K562 (cell line): ENCODE data around the gene MAB21L3. TPM values are rescaled to one million over a fixed set of nuclear protein-coding genes. Genes with fewer than 3 reads are reported as not detected.

ENCODE experiments used
- ATAC-seq: fragments of 200-7000 bp; cut with Tn5 transposase; 3 replicates; pipeline ENCODE4 v1.9.1; 2020; ENCODE audit warnings: moderate library complexity
- BruUV-seq: library from RNA; stranded (reverse); fragments of 400-500 nt; replicated peaks from 2 replicates; lab custom pipeline; 2021; lab: Mats Ljungman, UMichigan
- CTCF ChIA-PET: fragments of 300-600 bp; formaldehyde crosslinking; extraction: SDS; loops from one replicate; lab custom pipeline; 2021; ENCODE audit warnings: low intra/inter-chr PET ratio; lab: Yijun Ruan, JAX
- POLR2A ChIA-PET: fragments of 300-600, 350-650 bp; sonication (Branson Sonifier 250); formaldehyde crosslinking; extraction: SDS; loops from one replicate; lab custom pipeline; 2021; ENCODE audit warnings: antibody characterized with exemption, inconsistent platforms; lab: Yijun Ruan, JAX
- DNase-seq, 4 experiments: peaks; one replicate each; pipeline versions ENCODE4 v3.0.0 to v3.0.0-alpha.2; 2011 to 2018; ENCODE audit warnings: low spot score in 3 of 4, mixed read lengths in 3 of 4; ENCODE audit errors: extremely low read depth in 1 of 4
- FAIRE-seq: peaks from 2 replicates; lab custom pipeline; 2011; peaks lifted over from hg19 to GRCh38; lab: Jason Lieb, UNC
- H2AFZ ChIP-seq: 2 replicates; pipeline ENCODE4 v1.6.0; 2011; ENCODE audit warnings: low read depth, low read length, control low read depth, inconsistent platforms
- H3K27ac ChIP-seq: fragments of 200-600 bp; 3 replicates; pipeline ENCODE4 v1.8.0; 2011; ENCODE audit warnings: low read depth, mild to moderate bottlenecking, control low read depth, inconsistent platforms, low read length, moderate library complexity, mixed read lengths; ENCODE audit errors: extremely low read depth
- H3K27me3 ChIP-seq, 2 experiments: fragments of 300-600 bp in 1 of 2; 2 replicates in 1 of 2; 3 replicates in 1 of 2; pipeline versions ENCODE4 v1.6.0 to v1.8.0; 2011; ENCODE audit warnings: inconsistent platforms in 2 of 2, low read length in 2 of 2, mild to moderate bottlenecking in 1 of 2, mixed read lengths in 1 of 2, moderate library complexity in 1 of 2; ENCODE audit not compliant: control insufficient read depth in 2 of 2, insufficient read depth in 2 of 2
- H3K36me3 ChIP-seq: fragments of 300-600 bp; 3 replicates; pipeline ENCODE4 v1.8.0; 2011; ENCODE audit warnings: mild to moderate bottlenecking, low read length, inconsistent platforms; ENCODE audit not compliant: control insufficient read depth, insufficient read depth
- H3K4me1 ChIP-seq, 2 experiments: fragments of 200-600 bp in 1 of 2; replicated peaks in 1 of 2; 2 replicates in 1 of 2; 3 replicates in 1 of 2; pipeline versions ENCODE4 v1.5.1 to v1.8.0; 2011; ENCODE audit warnings: inconsistent platforms in 2 of 2, low read length in 2 of 2, mild to moderate bottlenecking in 1 of 2, mixed read lengths in 1 of 2, moderate library complexity in 1 of 2; ENCODE audit not compliant: control insufficient read depth in 2 of 2, insufficient read depth in 2 of 2
- H3K4me2 ChIP-seq: 2 replicates; pipeline ENCODE4 v1.6.1; 2011; ENCODE audit warnings: low read length, control low read depth, inconsistent platforms, mixed read lengths; ENCODE audit not compliant: insufficient read depth
- H3K4me3 ChIP-seq: fragments of 200-600 bp; sonication (generic), shearing (Covaris generic); 2 replicates; pipeline ENCODE4 v1.5.1; 2016; ENCODE audit warnings: control low read depth, inconsistent platforms
- H3K79me2 ChIP-seq: fragments of 200-600 bp; 3 replicates; pipeline ENCODE4 v1.8.0; 2011; ENCODE audit warnings: low read length, inconsistent platforms; ENCODE audit not compliant: control insufficient read depth, insufficient read depth
- H3K9ac ChIP-seq, 2 experiments: 2 replicates each; pipeline versions ENCODE4 v1.6.0 to v1.6.1; 2011; ENCODE audit warnings: low read depth in 2 of 2, low read length in 2 of 2, control low read depth in 1 of 2, inconsistent platforms in 1 of 2, mild to moderate bottlenecking in 1 of 2, mixed read lengths in 1 of 2; ENCODE audit not compliant: insufficient read depth in 1 of 2
- H3K9me1 ChIP-seq: one replicate; pipeline ENCODE4 v1.6.0; 2011; ENCODE audit warnings: inconsistent platforms, mild to moderate bottlenecking, low read length, moderate library complexity; ENCODE audit not compliant: control insufficient read depth, insufficient read depth
- H3K9me3 ChIP-seq: replicated peaks from 2 replicates; pipeline ENCODE4 v1.5.1; 2011; ENCODE audit warnings: low read depth, low read length, inconsistent platforms; ENCODE audit not compliant: control insufficient read depth, insufficient read depth
- H4K20me1 ChIP-seq: replicated peaks from 2 replicates; pipeline ENCODE4 v1.6.1; 2011; ENCODE audit warnings: low read length, inconsistent platforms, mixed read lengths; ENCODE audit not compliant: control insufficient read depth, insufficient read depth
- CTCF ChIP-seq, 3 experiments: IDR thresholded peaks in 2 of 3; conservative IDR thresholded peaks in 1 of 3; 2 replicates each; pipeline ENCODE4 v1.5.1; 2011 to 2012; ENCODE audit warnings: low read length in 3 of 3, mild to moderate bottlenecking in 3 of 3, control low read depth in 2 of 3, improper control_type of control experiment in 1 of 3, inconsistent platforms in 1 of 3, low read depth in 1 of 3, mixed read lengths in 1 of 3, moderate library complexity in 1 of 3; ENCODE audit not compliant: insufficient read depth in 2 of 3
- FOXK2 ChIP-seq, 2 experiments: fragments of 450-650 bp; IDR thresholded peaks in 1 of 2; conservative IDR thresholded peaks in 1 of 2; 2 replicates each; pipeline ENCODE4 v1.6.1; 2016; ENCODE audit warnings: low read depth in 2 of 2, mild to moderate bottlenecking in 1 of 2
- HDAC1 ChIP-seq, 2 experiments: fragments of 450-650 bp; IDR thresholded peaks; 2 replicates each; pipeline ENCODE4 v1.6.1; 2016 to 2017; ENCODE audit warnings: inconsistent platforms in 1 of 2, mild to moderate bottlenecking in 1 of 2, moderate library complexity in 1 of 2
- WGBS: fragments of 100-300 bp; shearing (Covaris generic); methylation state at CpG from one replicate; pipeline ENCODE4 v1.1.6; 2016; ENCODE audit warnings: low coverage, mixed read lengths; ENCODE audit not compliant: insufficient coverage; ENCODE audit errors: missing lambda C conversion rate; 5-methylcytosine and 5-hydroxymethylcytosine counted together
- in situ Hi-C: fragments of 300-500 bp; cut with MboI; formaldehyde crosslinking; loops from 4 replicates; pipeline ENCODE4 v1.15.0; 2018; ENCODE audit warnings: inconsistent platforms, mixed read lengths
- intact Hi-C: fragments of 100-400 bp; cut with micrococcal nuclease; formaldehyde crosslinking; loops from 2 replicates; pipeline ENCODE4 v1.14.2; 2022
- polyA plus RNA-seq, 8 experiments: library from polyadenylated mRNA; depleted of rRNA in 4 of 8; stranded (reverse) in 5 of 8; unstranded in 3 of 8; fragments of >200 nt; fragmentation: Nextera tagmentation in 2 of 8; fragmentation: Illumina TruSeq in 1 of 8; extraction: Ambion mirVana in 2 of 8; extraction: Trizol in 1 of 8; gene quantifications; 2 replicates each; pipeline versions ENCODE4 v1.2.1 to v1.2.3, GENCODE V29; 2011 to 2014; ENCODE audit warnings: inconsistent platforms in 1 of 8, missing spikeins in 1 of 8
- total RNA-seq, 7 experiments: library from RNA; depleted of rRNA in 6 of 7; stranded (reverse); fragments of >200 nt in 6 of 7; fragmentation: Illumina TruSeq in 2 of 7; extraction: Trizol in 2 of 7; gene quantifications; 2 replicates each; pipeline versions ENCODE4 v1.2.1 to v1.2.3, GENCODE V29; 2011 to 2021; ENCODE audit warnings: low replicate concordance in 1 of 7

The MAB21L3 gene
- total and polyA plus RNA-seq, 9 of the 15 experiments (the other 6 are each of a cell fraction or from before 2014, with no cell fraction given): not detected

DNA sequence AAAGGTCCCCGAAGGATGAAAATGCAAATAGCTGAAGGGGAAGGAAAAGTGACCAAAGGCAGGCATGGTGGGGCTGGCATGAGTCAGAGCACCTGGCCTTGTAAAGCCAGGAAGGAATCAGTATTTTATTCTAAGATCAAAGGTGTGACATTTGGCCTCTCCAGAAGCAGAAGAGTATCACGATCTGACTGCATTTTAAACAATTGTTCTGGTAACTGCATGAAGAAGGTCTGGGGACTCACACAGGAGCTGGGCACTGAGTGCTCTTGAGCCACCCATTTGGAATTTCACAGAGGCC lies 23.2 kb downstream of the MAB21L3 start:
- H2AFZ ChIP-seq: no peak overlapping the region
- no peaks in the 10 kb centered on the region for H3K36me3 ChIP-seq
- H3K27me3 ChIP-seq: peaks cover 3 to 8% of the 10 kb centered on the region in 2 experiments; a peak in 3 of 5 replicates
- peaks cover 6 to 8% of the 10 kb centered on the region in 2 experiments; a peak in 3 of 5 replicates for H3K4me1 ChIP-seq
- TF ChIP-seq CTCF (IDR thresholded peaks at IDR 0.05 in 2 of 3, conservative IDR thresholded peaks at IDR 0.05 in 1 of 3; ENCODE audit: insufficient read depth in 2 of 3, low read depth in 1 of 3, low read length in 3 of 3) (0 out of 6 replicates have a peak, but pooled peaks of 1 of the 3 experiments have one; percentile 6), FOXK2 (conservative IDR thresholded peaks at IDR 0.05 in 1 of 2, IDR thresholded peaks at IDR 0.05 in 1 of 2; ENCODE audit: low read depth in 2 of 2) (0 out of 4 replicates have a peak, but pooled peaks of 1 of the 2 experiments have one; percentile 1), HDAC1 (IDR thresholded peaks at IDR 0.05) (no peak)
- TF ChIP-seq, all 486 proteins: peak for 2
- Histone ChIP-seq H3K27ac (no peak overlapping the region), H3K79me2 (no peaks in the 10 kb centered on the region), H3K9me3 (no peaks in the 10 kb centered on the region), H3K9ac (no peak overlapping the region), H3K4me3 (no peak overlapping the region), H3K9me1 (peaks cover 2% of the 10 kb centered on the region), H3K4me2 (no peak overlapping the region), H4K20me1 (no peaks in the 10 kb centered on the region)
- FAIRE-seq: no peak
- no peak for DNase-seq
- POLR2A ChIA-PET: no interaction called here
- 0% methylated on average over 2 of the region's 2 CpGs for WGBS
- intact Hi-C loops: loop anchor here (10.0 kb wide), 1 partner anchor 460 kb away; no protein-coding TSS in a partner anchor
- no TSS peak for BruUV-seq
- CTCF ChIA-PET: interaction anchor here (0.6 kb wide), 1 partner anchor 609 kb away, joined by 4 read pairs; no protein-coding TSS in a partner anchor
- in situ Hi-C loops: loop anchor here (5.0 kb wide), 1 partner anchor 363 kb away; no protein-coding TSS in a partner anchor
- no peak for ATAC-seq
